H1 (cell line): ENCODE results near the gene SETD9.

ENCODE experiments used
- CEBPB ChIP-seq: IDR thresholded peaks from 2 replicates; pipeline ENCODE4 v1.6.1; 2012; ENCODE audit warnings: low read depth, low read length
- CTCF ChIP-seq, 3 experiments: IDR thresholded peaks; 1 replicate in 2 of 3; 2 replicates in 1 of 3; pipeline versions ENCODE4 v1.5.1 to v1.6.1; 2011; ENCODE audit warnings: low read length in 3 of 3, mild to moderate bottlenecking in 3 of 3, inconsistent platforms in 2 of 3, low read depth in 1 of 3, moderate library complexity in 1 of 3; ENCODE audit not compliant: insufficient read depth in 1 of 3; ENCODE audit errors: control extremely low read depth in 1 of 3
- EZH2 ChIP-seq: fragments of 200-600 bp; sonication (generic); IDR thresholded peaks from 2 replicates; pipeline ENCODE4 v1.7.1; 2012; ENCODE audit warnings: low read depth, mild to moderate bottlenecking, moderate library complexity, low read length, inconsistent platforms; ENCODE audit not compliant: severe bottlenecking
- POLR2A ChIP-seq, 2 experiments: IDR thresholded peaks; 1 replicate in 1 of 2; 2 replicates in 1 of 2; pipeline ENCODE4 v1.6.1; 2011; ENCODE audit warnings: low read depth in 2 of 2, low read length in 2 of 2, mild to moderate bottlenecking in 2 of 2; ENCODE audit errors: control extremely low read depth in 1 of 2
- TAF1 ChIP-seq: IDR thresholded peaks from 2 replicates; pipeline ENCODE4 v1.6.1; 2011; ENCODE audit warnings: mild to moderate bottlenecking, low read depth, low read length

GRCh38 chr5:56909294-56910209 lies at the start of gene SETD9:
- no peak for TF ChIP-seq CTCF (IDR thresholded peaks at IDR 0.05; ENCODE audit: control extremely low read depth in 1 of 3, insufficient read depth in 1 of 3, low read depth in 1 of 3, low read length in 3 of 3)
- TF ChIP-seq POLR2A (IDR thresholded peaks at IDR 0.05; ENCODE audit: control extremely low read depth in 1 of 2, low read depth in 2 of 2, low read length in 2 of 2): peak; percentile 89 to 96
- no peak for TF ChIP-seq EZH2
- TF ChIP-seq CEBPB: no peak
- peak; percentile 97 for TF ChIP-seq TAF1
